Gastrocnemius medialis (tissue), 4 donors: ENCODE data around the gene ARHGAP8. TPM values are rescaled to one million over a fixed set of nuclear protein-coding genes. Genes with fewer than 3 reads are reported as not detected.

Source experiments
- ATAC-seq, 2 donors: fragments of 150-250 bp; one replicate each; pipeline ENCODE4 v1.9.1; 2016
- DNase-seq, 2 donors: peaks; one replicate each; pipeline ENCODE4 v3.0.0-alpha.2; 2019
- H3K27ac ChIP-seq, 4 donors: fragments of 200-600 bp; sonication (generic); 1 replicate in 1 of 4; 2 replicates in 3 of 4; pipeline ENCODE4 v1.5.1; 2016 to 2018; ENCODE audit warnings: mild to moderate bottlenecking in 2 of 4, moderate library complexity in 1 of 4
- H3K27me3 ChIP-seq, 3 donors: fragments of 200-600 bp; sonication (generic) in 2 of 3; 1 replicate in 1 of 3; 2 replicates in 2 of 3; pipeline versions ENCODE4 v1.5.1 to v1.6.0; 2016 to 2019; ENCODE audit warnings: mild to moderate bottlenecking in 1 of 3, moderate library complexity in 1 of 3
- H3K36me3 ChIP-seq, 2 donors: fragments of 200-600 bp; sonication (generic) in 1 of 2; one replicate each; pipeline ENCODE4 v1.5.1; 2017 to 2018
- H3K4me1 ChIP-seq, 2 donors: fragments of 200-600 bp; sonication (generic) in 1 of 2; one replicate each; pipeline ENCODE4 v1.5.1; 2016 to 2017; ENCODE audit warnings: mild to moderate bottlenecking in 2 of 2
- H3K4me3 ChIP-seq, 4 donors: fragments of 200-600 bp; sonication (generic) in 3 of 4; 1 replicate in 1 of 4; 2 replicates in 3 of 4; pipeline ENCODE4 v1.5.1; 2016 to 2019; ENCODE audit warnings: mild to moderate bottlenecking in 2 of 4
- H3K9me3 ChIP-seq, 3 donors: fragments of 200-600 bp; sonication (generic) in 2 of 3; 1 replicate in 1 of 3; 2 replicates in 2 of 3; pipeline ENCODE4 v1.5.1; 2016 to 2019
- POLR2A ChIP-seq, 2 donors: fragments of 450-650 bp; IDR thresholded peaks; one replicate each; pipeline ENCODE4 v1.6.1; 2017; ENCODE audit warnings: antibody characterized with exemption in 2 of 2, mild to moderate bottlenecking in 2 of 2, moderate library complexity in 2 of 2
- in situ Hi-C, 4 donors: fragments of 200-750 bp; cut with MboI; loops; one replicate each; pipeline versions ENCODE4 v1.15.0 to v1.8.0; 2017; ENCODE audit warnings: low sequenced_read_pairs in 4 of 4
- intact Hi-C: fragments of 100-400 bp; cut with DNase I; formaldehyde crosslinking; loops from one replicate; pipeline ENCODE4 v1.15.1; 2023; ENCODE audit warnings: low total_unique reads
- total RNA-seq, 4 donors: library from RNA; depleted of rRNA; stranded (reverse); fragments of >200 nt; gene quantifications; one replicate each; pipeline versions ENCODE4 v1.1.0 to v1.2.3, GENCODE V29; 2016
- TF ChIP-seq, protein P1 (sequence below), 5 experiments: fragments of 450-650 bp in 3 of 5; fragments of 200-600 bp in 2 of 5; sonication (generic) in 2 of 5; IDR thresholded peaks in 4 of 5; conservative IDR thresholded peaks in 1 of 5; 1 replicate in 4 of 5; 2 replicates in 1 of 5; pipeline ENCODE4 v1.5.1; 2016 to 2019; ENCODE audit warnings: antibody characterized with exemption in 5 of 5, mild to moderate bottlenecking in 3 of 5, moderate library complexity in 3 of 5

Gene ARHGAP8
- total RNA-seq, 4 donors from 2014 or later, result not detected

DNA sequence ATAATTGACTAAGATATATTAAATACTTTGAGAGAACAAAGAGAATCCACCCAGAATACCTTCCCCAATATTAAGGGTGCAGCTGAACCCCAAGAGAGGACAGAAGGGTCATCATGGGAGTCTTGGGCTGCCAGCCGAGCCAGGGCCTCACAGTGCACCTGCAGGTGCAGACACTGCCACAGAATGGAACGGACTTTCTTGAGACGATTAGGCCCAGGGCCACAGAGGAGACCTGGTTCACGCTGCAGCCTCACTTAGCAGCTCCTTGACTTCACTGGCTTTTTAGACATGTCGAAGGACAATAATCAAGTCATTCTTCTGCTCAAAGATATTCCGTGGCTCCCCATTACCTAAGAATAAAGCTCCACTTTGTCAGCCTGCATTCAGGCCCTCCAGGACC, 156.9 kb downstream of the ARHGAP8 start:
- H3K36me3 ChIP-seq, result no peaks in the 10 kb centered on the region
- no peak for TF ChIP-seq POLR2A (IDR thresholded peaks at IDR 0.05)
- TF ChIP-seq, protein P1, sequence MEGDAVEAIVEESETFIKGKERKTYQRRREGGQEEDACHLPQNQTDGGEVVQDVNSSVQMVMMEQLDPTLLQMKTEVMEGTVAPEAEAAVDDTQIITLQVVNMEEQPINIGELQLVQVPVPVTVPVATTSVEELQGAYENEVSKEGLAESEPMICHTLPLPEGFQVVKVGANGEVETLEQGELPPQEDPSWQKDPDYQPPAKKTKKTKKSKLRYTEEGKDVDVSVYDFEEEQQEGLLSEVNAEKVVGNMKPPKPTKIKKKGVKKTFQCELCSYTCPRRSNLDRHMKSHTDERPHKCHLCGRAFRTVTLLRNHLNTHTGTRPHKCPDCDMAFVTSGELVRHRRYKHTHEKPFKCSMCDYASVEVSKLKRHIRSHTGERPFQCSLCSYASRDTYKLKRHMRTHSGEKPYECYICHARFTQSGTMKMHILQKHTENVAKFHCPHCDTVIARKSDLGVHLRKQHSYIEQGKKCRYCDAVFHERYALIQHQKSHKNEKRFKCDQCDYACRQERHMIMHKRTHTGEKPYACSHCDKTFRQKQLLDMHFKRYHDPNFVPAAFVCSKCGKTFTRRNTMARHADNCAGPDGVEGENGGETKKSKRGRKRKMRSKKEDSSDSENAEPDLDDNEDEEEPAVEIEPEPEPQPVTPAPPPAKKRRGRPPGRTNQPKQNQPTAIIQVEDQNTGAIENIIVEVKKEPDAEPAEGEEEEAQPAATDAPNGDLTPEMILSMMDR (IDR thresholded peaks at IDR 0.05 in 4 of 5, conservative IDR thresholded peaks at IDR 0.05 in 1 of 5), result no peak
- H3K9me3 ChIP-seq, result no peaks in the 10 kb centered on the region
- ATAC-seq (no peak), DNase-seq (no peak)
- no peak overlapping the region for H3K27ac ChIP-seq
- no peaks in the 10 kb centered on the region for H3K27me3 ChIP-seq
- H3K4me1 ChIP-seq, result no peaks in the 10 kb centered on the region
- no peak overlapping the region for H3K4me3 ChIP-seq
- in situ Hi-C loops (no loop called here), intact Hi-C loops (no loop called here)

Other genes starting within 250 kb of the ARHGAP8 start
- 10 to 100 TPM in 1 of 4 donors, 1 to 10 TPM in 2, under 1 TPM in 1; 0.34 to 15.2 (median 1.3) TPM for gene PRR5, start 50.4 kb upstream of the ARHGAP8 start, total RNA-seq